Skeletal muscle cell (primary cell): ENCODE measurements around the gene AFF3.
A peak's percentile ranks its signal among the peaks of the same experiment; 100 is the strongest.
"Not testable (repeated sequence)": the region's sequence is repeated elsewhere in the genome, so short reads cannot be mapped to it uniquely, and the experiment has no call there.

Source experiments
- DNase-seq: peaks from one replicate; pipeline ENCODE4 v3.0.0-alpha.2; 2010; ENCODE audit warnings: low read depth
- H3K4me3 ChIP-seq: 2 replicates; pipeline ENCODE4 v1.5.1; 2011; ENCODE audit warnings: low read depth, mild to moderate bottlenecking, control low read depth, low read length, moderate library complexity

Gene AFF3

GRCh38 chr2:100109986-100110613 is 32.3 kb downstream of the AFF3 start:
- no peak overlapping the region for H3K4me3 ChIP-seq
- no peak for DNase-seq

DNA sequence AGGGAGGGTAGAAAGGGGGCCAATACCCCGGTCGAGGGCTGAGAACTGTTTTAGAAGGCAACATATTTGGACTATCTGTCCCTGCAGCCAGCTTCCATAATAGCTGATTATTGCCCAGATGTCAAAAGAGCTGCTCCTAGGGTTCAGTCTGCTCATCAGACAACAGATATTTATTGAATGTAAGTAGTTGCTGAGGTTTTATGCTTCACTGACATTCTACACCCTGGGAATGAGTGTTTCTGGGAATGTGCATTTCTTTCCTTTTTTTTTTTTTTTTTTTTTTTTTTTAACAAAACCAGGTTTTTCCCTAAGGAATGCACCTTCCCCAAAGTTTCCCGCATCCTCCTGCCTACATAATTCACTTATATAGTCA is 33.8 kb downstream of the AFF3 start:
- DNase-seq: not testable (repeated sequence)

GRCh38 chr2:100107906-100108647 is 34.3 kb downstream of the AFF3 start:
- no peak overlapping the region for H3K4me3 ChIP-seq
- no peak for DNase-seq

More for the DNA sequence above, 33.8 kb downstream of the AFF3 start:
- not testable (repeated sequence) for H3K4me3 ChIP-seq

DNA sequence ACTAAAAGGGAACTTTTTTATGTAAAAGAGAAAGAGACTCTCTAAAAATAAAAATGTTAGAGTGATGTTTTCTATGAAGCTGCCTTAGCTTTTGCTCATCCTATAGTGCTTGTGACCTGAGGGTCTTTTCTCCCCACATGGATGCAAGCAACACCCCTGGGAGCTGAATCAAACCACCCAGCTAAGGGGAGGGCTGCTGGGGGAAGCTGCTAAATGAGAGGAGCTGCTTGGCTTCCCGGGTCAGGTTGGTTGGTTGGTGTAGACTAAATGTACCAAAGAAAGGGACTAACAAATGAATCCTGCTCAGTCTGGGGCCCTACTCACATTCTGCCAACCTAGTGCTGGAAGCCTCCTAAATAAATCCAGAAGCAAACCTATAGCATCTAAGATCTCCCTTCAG is 35.0 kb downstream of the AFF3 start:
- no peak overlapping the region for H3K4me3 ChIP-seq
- DNase-seq: no peak

- H3K4me3 ChIP-seq: no peak overlapping the region
- DNase-seq: no peak
Measured at GRCh38 chr2:100106460-100106859, 35.9 kb downstream of the AFF3 start.

DNA sequence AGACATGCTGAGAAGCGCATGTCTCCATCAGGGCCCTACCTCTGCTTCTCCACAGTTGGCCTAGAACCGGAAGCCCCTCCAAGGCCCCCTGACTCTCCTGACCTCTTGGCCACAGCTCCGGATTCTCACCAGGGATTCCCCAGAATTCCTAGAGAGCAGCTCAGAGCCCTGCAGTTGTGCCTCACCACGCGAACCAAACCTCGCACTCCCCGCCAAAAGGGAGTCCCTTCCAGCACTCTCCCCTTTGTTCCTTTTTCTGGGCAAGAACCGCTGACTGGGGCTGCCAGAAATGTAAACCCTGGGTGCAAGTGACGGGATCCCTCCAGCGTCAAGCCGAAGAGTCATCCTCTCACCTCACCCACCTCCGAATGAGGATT is 36.7 kb downstream of the AFF3 start:
- no peak for DNase-seq
- H3K4me3 ChIP-seq: peak overlapping the region; percentile 58

DNA sequence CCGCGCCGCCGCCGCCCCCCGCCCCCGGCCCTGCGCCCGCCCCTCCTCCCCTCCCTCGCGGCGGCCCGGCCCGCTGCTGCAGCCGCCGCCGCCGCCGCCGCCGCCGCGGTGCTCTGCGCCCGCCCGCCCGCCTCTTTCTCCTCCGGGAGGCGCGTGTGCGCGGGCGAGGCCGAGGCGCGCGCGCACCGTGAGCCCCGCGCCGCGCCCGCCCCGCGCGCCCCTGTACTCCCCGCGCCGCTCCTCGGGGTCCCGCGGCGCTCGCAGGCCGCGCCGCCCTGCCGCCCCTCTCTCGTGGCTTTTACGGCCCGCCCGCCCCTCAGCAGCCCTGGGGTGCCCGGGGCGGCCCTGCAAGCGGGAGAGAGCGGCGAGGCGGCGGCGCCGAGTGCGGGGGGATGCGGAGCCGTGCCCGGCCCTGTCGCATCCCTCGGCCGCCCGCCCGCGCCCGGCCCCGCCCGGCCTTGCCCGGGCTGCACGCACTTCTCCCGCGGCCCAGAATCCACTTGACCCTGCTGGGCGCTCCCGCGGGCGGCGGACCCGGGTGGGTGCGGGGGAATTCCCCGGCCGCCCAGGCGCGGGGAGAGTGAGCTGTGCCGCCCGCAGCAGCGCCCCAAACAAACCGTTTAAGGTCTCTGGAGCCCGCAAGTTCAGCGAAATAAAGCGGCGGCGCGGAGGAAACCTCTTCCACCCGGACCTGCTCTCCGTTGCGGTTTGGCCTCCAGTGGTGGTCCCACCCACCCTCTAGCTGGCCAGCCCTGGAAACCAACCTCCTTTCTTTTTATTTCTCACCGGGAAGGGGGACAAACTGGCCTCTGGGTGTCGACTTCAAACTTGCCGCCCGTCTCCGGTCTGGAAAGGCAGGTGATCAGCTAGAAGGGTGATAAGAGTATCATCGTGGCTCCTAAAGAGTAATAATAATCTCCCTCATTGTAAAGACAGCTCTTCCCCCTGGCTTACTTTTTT is 37.4 kb downstream of the AFF3 start:
- DNase-seq: no peak

GRCh38 chr2:100104265-100104664 is 38.1 kb downstream of the AFF3 start:
- DNase-seq: not testable (repeated sequence)
- H3K4me3 ChIP-seq: peak overlapping the region; percentile 20

More for the DNA sequence above, 37.4 kb downstream of the AFF3 start:
- peak overlapping the region; percentile 58 for H3K4me3 ChIP-seq

DNA sequence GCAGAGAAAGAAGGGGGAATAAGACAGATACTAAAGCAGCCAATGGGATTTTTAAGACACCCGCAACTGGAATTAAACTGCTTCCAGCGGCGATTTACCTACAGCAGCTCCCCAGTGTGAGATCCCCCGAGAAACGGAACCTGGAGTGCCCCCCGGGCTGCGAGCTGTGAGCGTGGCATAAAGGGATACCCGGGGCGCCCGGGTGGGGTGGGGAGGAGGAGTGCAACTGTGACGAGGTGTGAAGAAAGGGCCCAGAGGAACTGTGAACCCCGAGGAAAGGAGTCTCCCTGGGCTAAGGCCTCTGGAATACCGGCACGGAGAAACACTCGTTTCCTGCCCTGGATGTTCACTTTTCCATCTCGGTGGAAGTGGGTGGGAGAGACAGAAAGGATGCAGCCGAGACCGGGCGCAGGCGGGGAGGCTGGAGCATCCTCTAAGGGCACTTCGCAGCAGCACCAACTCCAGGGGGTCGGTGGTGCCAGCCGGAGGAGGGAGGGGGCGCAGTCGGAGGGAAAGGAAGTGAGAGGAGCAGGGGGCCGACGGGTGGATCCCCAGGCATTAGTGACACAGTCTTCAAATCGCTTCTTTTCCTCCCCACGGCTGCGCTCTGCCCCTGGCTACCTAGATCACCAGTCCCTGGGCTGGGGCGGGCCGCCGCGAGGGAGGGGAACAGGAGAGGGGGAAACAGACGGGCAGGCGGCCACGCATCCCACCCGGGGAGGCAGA is 38.7 kb downstream of the AFF3 start:
- DNase-seq: not testable (repeated sequence)
- peak overlapping the region; percentile 36 for H3K4me3 ChIP-seq

DNA sequence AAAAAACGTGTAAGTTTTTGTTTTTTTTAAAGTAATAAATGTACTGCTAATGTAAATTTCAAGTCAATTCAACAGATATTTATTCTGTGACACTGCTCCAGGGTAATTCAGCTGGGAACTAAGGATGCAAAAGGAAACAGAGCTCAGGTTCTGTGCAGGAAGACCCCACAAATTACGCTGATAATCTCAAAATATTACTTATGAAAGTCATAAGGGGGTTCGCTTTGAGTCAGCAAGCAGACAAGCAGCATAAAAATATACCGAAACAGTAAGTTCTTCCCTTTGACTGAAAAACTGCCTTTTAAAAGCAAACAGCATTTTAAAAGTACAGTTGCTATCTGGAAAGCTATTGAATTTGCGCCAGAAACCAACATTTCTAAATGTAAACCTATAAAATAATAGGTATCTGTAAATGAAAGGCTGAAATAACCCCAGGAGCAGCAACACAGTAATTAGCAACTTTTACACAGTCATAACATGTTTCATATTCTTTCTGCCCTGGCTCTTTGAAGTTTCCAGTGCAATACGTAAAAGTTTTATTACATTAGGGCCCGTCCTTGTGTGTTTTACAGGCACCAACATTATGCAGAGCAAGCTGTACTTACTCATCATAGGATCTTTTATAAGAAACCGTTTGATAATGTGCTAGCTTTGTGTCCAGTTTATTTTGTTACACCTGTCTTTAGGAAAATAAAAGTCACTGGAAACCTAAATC is 39.8 kb downstream of the AFF3 start:
- DNase-seq, H3K4me3 ChIP-seq: not testable (repeated sequence)

- DNase-seq, H3K4me3 ChIP-seq: not testable (repeated sequence)
Measured at GRCh38 chr2:100098855-100099254, 43.5 kb downstream of the AFF3 start.

- not testable (repeated sequence) for H3K4me3 ChIP-seq, DNase-seq
Measured at GRCh38 chr2:100097611-100098294, 44.6 kb downstream of the AFF3 start.

- not testable (repeated sequence) for DNase-seq, H3K4me3 ChIP-seq
Measured at GRCh38 chr2:100095845-100096244, 46.5 kb downstream of the AFF3 start.

DNA sequence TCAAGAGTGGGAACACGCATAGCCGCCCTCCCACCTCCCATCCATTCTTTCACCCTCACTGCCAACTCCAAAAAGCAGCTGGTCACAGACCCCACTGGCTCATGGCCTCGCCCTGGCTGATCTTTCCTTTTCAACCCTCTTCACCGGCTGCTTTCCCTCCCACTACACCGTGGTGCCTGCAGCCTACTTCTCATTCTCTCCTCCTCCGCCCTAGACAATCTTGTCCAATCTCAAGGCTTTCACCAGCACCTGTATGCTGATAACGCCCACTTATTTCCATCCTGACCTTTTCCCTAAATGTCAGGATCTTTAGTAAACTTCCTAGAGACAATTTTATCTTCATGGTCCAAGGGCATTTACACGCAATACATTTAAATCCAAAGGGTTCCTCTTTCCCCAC is 50.6 kb downstream of the AFF3 start:
- not testable (repeated sequence) for H3K4me3 ChIP-seq, DNase-seq

- not testable (repeated sequence) for DNase-seq, H3K4me3 ChIP-seq
Measured at GRCh38 chr2:100085744-100086143, 56.6 kb downstream of the AFF3 start.

- H3K4me3 ChIP-seq, DNase-seq: not testable (repeated sequence)
Measured at GRCh38 chr2:100083421-100084216, 58.8 kb downstream of the AFF3 start.

DNA sequence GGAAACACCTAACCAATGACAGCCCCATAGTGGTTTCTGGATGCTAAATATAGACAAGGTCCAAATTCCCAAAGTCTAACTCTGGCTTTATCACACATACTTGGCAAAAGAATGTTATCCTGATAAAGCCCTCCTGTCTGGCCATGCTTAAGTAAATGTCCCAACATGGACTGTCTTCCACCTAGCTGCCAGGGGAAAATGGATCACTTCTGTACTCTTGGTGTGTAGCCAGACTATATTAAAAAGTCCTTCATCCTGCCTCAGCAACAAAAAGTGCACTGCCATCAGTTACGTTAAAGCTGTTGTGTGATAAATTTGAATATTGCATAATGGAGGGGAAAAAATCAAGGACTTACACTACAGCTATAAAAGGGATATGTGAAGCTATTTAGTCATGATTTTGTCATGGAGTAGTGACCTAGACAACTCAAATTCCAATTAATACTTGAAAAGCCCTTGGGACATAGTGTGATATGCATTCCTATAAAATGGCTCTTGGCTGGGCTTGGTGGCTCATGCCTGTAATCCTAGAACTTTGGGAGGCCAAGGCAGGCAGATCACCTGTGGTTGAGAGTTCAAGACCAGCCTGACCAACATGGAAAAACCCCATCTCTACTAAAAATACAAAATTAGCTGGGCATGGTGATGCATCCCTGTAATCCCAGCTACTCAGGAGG is 60.0 kb downstream of the AFF3 start:
- not testable (repeated sequence) for DNase-seq, H3K4me3 ChIP-seq
